GM18517 (cell line): ENCODE measurements around the gene HSP90AB1.
A peak's percentile ranks its signal among the peaks of the same experiment; 100 is the strongest.

Experiments used
- ATAC-seq: cut with Tn5 transposase; IDR thresholded peaks from one replicate; pipeline ENCODE4 v1.9.1; 2021; ENCODE audit warnings: mild to moderate bottlenecking, moderate library complexity; ENCODE audit not compliant: unreplicated experiment

The HSP90AB1 gene

DNA sequence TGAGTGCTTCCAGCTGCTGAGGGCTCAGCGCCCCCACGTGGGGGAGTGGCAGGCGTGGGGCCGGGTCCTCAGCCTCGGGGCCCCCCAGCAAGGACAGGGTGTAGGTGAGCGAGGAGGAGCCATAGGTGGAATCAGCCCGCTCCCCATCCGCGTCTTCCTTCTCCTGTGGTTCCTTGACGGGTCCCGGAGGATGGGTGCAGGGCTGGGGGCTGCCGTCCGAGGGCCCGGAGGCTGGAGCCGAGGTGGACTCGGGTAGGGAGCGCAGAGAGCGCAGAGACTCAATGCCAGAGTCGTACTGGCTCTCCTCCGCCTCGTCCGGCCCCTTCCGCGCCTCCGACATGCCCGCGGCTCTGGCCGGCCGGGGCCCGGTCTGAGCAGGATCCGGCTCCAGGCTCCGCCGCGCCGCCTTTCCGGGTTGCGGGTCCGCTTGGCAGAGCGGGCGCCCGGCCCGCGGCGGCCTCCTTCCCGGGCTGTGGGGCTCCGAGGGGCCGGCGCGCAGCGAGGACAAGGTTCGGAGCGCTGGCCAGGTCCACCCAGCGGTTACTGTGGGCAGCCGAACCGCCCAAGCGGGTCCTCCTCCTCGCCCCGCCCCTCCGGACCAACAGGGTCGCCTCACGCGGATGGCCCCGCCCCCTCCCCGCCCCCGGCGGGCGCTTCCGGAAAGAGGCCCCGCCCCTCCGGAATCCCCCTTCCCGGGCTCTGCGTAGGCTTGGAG is 18.3 kb downstream of the HSP90AB1 start, which contains the start of gene NFKBIE:
TSS of gene NFKBIE (minus strand) at position 545 of the 715 bp plus-strand sequence. CDS start at position 340, 205 bp downstream.
- peak; percentile 36 for ATAC-seq

DNA sequence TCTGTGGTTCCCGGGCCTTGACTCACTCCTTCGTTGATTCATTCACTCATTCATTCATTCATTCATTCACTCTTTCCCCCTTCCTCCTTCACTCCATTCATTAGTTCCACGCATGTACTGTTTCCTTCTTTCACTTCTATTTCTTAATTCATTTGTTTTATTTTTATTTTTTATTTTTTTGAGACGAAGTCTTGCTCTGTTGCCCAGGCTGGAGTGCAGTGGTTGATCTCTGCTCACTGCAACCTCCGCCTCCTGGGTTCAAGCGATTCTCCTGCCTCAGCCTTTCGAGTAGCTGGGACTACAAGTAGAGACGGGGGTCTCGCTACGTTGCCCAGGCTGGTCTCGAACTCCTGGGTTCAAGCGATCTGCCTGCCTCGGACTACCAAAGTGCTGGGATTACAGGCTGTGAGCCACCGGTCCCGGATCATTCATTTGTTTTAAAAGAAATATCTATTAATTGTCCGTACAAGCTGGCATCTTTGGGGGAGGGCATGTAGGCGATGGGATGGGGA is 18.9 kb downstream of the HSP90AB1 start:
- no peak for ATAC-seq

DNA sequence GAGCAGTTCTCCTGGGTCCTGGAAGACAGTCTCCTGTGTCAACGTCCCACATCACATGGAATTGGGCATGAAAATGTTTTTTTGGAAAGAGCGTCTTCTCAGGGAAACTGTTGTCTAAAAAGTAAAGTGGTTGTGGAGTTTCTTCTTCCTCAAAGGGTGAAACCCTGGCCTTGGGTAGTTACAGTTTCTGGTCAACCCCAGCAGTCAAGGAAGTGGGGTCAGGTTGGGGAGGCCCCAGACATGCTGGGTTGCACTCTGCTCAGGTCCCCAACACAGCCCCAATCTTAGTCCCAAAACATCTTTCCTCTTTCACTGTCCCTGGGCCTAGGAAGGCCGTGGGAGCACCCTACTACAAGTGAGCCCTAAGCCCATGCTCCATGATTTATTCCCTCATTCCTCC is 19.4 kb downstream of the HSP90AB1 start:
- no peak for ATAC-seq

DNA sequence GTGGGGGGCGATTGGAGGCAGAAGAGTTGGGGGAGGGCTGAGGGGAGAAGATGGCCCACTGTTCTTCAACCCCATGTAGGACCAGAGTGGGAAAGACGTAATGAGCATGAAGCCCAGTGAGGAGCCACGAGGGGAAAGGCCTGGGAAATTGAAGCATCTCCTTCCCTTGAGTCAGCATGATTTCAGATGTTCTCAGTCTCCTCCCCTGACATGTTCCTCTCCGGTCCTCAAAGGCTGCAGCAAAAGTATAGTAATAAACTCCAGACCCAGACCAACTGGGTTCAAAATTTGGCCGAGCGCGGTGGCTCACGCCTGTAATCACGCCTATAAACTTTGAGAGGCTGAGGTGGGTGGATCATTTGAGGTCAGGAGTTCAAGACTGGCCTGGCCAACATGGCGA is 20.4 kb downstream of the HSP90AB1 start:
- no peak for ATAC-seq

DNA sequence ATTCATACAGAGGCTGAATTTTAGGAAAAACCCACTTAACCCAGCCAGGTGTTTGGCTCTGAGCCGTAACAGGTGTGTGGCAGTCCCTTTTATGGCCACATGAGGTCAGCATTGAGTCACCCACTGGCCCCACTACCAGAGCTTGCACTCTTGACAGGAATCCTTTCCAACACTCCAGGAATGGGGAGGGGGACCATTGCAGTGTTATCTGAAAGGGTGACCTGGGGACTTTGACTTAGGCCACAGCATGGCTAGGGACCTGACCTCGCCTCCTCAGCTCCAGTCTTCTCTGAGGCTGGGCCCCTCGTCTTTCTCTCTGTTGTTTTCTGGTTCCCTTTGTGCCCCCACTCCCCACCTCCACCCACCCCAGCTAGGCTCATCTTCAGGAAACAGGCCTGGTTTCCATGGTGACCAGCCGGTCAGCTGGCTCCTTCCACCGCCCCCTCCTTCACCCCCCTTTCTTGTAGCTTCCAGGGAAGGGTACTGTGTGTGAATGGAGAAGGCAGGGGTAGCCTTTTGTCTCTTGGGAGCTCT is 21.3 kb downstream of the HSP90AB1 start:
- ATAC-seq, result no peak

DNA sequence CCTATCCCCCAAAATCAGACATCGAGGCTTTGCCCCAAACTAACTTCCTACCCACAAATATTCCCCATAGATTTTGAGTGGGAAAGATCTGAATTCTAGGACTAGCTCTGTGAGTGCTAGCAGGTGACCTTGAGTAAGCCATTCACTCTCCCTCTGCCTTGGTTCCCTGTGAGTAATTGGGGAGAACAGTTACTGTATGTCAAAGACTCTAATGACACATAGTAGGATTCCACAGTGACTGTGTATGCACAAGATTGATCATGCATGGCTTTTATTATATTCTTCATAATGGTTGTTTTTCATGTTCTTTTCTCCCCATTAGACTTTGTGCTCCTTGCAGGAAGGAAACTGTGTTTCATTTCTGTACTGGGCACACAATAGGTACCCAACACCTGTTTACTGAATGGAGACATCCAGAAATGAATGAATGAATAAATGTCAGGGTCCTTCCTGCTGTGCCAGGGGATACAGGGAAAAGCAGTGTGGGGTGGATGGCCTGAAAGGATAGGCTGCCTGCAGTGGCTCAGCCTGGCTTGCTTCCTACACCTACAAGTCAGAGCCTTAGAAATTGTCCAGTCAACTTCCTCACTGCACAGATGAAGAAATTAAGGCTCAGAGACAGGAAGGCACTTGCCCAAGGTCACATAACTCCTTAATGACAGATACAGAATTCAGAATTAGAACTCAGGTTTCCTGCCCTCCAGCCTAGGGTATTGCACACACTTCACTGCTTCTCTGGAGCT is 22.4 kb downstream of the HSP90AB1 start:
- ATAC-seq, result no peak

DNA sequence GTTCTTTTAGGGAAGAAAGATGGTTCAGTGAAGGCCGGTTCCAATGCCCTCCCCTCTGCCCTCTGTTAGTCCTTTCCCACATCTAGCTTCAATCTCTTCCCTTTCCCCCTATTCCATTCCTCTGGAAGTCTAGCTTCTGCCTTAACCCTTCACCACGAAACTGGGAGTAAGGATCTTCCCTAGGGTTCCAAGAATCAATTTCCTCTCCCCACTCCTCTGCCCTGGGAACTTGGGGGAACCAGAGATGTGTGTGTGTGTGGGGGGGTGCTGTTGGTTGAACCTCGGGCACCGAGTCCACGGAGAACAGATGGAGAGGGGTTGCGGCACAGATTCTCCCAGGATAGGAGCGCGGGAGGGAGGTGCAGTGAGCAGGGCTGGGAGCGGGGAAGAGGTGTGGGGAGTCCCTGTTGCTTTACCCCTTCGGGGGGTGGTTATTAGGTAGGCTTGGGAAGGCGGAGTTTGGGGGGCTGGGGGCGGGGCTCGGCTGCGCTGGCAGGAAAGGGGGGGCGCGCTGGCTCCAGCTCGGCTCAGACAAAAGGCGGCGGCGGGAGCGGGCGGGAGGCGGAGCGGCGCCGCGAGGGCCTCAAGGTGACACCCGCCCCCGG is 23.1 kb downstream of the HSP90AB1 start, which contains the start of gene TMEM151B:
TSS of gene TMEM151B (plus strand) at position 530 of the 605 bp plus-strand sequence. CDS start 293 bp downstream, outside the sequence.
- ATAC-seq, result no peak

DNA sequence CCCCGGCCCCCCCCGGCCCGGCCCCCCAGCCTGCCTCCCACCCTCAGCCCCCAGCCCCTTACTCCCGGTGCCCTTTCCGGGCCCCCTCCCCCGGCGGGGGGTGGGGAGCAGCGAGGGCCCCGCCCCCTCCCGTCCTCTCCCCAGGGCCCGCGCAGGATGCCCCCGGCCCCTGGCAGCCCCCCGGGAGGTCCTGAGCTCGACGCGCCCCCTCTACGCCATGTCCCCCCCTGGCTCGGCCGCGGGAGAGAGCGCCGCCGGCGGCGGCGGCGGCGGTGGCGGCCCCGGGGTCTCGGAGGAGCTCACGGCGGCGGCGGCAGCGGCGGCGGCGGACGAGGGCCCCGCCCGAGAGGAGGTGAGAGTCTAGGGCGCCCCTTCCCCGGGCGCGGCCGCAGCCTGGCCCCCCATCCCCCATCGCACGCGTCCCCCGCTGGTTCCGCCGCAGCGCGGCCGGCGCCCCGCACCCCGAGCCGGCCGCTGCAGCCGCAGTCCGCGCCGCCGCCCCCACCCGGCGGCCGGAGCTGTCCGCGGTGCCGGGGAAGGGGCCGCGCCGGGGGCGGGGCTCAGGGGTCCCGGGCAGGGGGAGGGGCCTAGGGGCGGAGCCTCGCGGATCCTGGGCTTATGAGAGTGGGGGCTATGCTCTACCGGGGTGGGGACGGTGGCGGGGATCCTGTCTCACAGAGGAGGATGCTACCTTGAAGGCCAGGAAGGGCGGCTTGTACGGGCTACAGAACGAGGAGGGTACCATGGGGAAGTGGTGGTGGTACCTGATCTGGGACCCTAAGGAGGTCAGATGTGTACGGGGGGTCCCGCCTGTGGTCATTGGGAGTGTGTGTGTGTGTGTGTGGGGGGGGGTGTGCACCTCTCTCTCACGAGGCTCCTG is 23.9 kb downstream of the HSP90AB1 start:
- ATAC-seq, result no peak

DNA sequence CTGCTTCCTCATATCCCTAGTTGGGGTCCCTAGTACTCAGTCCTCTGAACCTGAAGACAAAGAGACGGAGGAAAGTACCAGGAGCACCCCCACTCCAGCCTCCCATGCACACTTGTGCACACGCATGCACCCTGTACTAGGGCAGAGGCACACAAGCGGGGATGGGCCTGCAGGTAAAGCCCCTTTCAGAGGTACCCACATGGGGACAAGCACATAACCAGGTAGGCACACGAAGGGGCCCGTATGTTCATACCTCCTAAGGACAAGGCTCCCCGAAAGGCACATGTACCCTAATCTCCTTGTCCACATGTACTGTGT is 24.5 kb downstream of the HSP90AB1 start:
- no peak for ATAC-seq

DNA sequence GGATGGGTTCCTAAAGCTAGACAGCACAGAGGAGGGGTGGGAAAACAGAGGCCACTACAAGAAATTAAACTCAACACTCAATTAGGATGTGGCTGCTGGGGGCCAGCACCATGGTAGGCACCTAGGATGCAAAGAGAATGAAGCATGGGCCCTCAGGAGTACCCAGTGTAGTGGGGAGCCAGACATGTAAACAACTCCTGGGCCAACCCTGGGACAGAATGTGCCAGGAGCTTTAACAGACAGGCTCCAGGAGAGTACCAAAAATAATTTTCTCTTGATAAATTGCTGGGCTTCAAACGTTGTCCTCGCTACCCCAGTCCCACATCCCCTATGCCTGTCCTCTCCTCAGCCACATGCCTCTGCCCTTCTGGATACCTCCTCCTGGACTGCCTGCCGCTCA is 25.0 kb downstream of the HSP90AB1 start:
- no peak for ATAC-seq

DNA sequence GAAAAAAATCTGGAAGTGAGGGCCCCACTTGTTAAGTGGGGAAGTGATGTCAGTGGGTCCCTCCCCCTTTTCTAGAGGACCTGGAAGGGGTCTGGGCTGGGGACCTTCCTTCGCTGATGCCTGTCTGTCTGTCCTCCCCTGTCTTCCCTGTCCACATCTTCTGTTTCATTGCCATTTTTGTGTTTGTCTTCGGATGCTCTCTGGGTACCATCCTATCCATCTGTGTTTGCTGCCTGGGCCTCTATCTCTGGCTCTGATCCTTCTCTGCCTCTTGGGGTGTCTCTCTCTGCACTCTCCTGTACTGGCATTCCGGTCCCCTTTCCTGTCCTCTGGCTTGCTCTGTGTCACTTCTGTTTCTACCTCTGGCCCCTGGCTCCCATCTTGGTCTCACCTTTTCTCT is 25.6 kb downstream of the HSP90AB1 start:
- no peak for ATAC-seq

DNA sequence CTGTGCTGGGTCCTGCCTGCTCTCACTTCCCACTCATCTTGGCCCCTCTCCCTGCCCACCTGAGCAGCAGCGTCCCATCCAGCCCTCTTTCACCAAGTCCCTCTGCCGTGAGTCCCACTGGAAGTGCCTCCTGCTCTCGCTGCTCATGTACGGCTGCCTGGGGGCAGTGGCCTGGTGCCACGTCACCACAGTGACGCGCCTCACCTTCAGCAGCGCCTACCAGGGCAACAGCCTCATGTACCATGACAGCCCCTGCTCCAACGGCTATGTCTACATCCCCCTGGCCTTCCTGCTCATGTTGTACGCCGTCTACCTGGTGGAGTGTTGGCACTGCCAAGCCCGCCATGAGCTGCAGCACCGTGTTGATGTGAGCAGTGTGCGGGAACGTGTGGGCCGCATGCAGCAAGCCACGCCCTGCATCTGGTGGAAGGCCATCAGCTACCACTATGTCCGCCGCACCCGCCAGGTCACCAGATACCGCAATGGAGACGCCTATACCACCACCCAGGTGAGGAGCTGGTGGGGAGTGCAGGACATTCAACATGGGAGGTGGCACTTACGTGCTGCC is 26.2 kb downstream of the HSP90AB1 start:
- no peak for ATAC-seq

DNA sequence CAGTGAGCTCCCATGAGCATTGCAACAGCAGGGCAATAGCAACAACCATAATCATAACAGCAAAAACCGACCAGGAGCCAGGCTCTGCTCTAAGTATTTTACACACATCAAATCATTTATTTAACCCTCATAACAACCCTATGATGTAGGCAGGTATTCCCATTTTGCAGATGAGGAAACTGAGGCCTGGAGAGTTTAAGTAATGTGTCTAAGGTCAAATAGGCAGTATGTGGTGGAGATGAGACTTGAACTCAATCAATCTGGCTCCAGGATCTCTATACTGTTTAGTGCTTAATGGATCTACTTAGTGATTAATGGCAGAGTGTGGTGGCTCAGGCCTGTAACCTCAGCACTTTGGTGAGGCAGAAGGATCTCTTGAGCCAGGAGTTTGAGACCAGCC is 26.7 kb downstream of the HSP90AB1 start:
- ATAC-seq, result no peak

DNA sequence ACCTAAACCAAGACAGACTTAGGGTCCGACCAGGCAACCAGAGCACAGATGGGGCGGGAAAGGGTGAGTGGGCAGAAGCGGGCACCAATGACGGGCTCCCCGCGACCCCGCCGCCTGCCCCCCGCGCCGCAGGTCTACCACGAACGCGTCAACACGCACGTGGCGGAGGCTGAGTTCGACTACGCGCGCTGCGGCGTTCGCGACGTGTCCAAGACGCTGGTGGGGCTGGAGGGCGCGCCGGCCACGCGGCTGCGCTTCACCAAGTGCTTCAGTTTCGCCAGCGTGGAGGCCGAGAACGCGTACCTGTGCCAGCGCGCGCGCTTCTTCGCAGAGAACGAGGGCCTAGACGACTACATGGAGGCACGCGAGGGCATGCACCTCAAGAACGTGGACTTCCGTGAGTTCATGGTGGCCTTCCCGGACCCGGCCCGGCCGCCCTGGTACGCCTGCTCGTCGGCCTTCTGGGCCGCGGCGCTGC is 28.4 kb downstream of the HSP90AB1 start:
- no peak for ATAC-seq

DNA sequence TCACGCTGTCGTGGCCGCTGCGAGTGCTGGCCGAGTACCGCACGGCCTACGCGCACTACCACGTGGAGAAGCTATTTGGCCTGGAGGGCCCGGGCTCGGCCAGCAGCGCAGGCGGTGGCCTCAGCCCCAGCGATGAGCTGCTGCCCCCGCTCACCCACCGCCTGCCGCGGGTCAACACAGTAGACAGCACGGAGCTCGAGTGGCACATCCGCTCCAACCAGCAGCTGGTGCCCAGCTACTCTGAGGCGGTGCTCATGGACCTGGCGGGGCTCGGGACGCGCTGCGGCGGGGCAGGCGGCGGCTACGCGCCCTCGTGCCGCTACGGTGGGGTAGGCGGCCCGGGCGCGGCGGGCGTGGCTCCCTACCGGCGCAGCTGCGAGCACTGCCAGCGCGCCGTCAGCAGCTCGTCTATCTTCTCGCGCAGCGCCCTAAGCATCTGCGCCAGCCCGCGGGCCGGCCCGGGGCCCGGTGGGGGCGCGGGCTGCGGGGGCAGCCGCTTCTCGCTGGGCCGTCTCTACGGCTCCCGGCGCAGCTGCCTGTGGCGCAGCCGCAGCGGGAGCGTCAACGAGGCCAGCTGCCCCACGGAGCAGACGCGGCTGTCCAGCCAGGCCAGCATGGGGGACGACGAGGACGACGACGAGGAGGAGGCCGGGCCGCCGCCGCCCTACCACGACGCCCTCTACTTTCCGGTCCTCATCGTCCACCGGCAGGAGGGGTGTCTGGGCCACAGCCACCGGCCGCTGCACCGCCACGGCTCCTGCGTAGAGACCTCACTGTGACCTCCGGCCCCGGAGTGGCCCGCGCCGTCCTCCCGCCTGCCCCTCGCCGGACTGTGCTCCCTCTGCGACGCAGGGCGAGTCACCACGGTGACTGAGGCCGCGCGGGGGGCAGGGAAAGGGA is 29.1 kb downstream of the HSP90AB1 start:
- no peak for ATAC-seq

DNA sequence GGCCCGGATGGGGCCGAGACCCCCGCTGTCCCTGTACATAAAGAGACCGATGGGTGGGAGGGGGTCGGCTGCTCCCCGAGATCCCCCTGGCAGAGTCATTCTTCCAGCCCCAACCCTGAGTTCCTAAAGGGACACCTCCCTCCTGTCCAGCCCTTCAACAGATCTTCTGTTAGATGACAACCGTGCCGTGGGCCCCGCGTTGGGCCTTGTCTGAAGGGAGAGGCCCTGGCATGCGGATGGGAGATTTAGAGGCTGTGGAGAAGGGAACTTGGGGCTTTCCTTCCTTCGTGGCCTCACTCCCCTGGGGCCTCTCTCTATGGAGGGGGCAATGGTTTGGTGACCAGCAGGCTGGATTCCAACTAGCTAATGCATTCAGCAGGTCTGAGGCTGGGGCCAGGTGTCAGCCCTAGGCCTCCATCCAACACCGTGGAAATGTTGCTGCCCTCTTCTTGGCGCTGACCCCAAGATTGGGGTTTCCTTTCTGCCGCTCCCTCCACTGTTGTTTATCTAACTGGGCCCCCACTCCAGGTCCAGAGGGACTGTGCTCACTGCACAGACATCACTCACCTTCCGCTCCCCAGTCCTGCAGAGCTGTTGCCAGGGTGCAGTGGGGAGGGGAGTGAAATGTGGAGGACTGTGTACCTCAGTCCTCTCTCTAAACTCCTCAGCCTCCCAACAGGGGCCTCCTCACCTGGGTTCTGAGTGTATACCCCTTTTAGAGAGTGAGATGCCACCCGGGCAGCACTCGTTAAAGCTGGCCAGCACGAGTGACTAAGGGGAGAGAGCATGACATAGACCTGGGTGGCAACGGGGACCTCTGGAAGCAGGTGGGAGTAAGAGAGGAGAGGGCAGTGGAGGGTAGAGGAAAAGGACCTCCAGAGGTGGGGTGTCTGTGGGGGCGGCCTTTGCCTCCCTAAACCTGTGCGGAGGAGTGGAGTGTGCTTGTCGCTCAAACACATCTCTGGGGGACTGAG is 30.1 kb downstream of the HSP90AB1 start:
- ATAC-seq, result no peak

DNA sequence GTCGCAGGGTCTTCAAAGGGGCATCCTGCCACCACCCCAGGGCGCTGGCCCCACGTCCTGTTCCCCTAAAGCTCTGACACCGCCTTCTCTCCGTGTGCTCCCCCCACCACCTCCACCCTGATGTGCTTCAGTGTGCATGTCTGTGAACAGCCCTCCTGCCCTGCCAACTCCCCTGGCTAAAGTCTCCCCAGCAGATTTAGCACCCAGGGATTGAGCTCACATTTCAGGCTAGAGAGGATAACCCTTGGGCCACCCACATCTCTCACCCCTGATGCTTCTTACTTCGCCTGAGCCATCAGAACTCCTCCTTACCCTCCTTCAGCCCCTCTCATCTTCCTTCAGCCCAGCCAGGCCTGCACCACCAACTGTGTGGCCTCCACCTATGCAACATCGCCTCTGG is 30.9 kb downstream of the HSP90AB1 start:
- no peak for ATAC-seq

DNA sequence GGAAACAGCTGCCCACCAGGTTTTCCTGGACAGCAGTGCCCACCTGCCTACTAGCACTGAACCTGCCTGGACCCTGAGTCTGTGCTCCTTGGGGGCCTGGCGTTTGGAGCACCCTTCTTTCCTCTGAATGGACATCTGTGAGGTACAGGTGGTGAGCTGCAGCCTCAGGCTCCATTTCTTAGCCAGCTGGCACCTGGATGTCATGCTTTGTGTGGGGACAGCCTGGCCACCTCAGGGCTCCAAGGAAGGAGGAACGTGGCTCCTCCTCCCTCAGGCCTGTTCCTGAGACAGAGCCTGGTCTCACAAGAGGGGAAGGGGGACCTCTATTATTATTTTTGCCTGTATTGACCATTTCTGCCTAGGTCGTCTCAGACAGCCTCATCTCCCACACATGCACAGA is 31.4 kb downstream of the HSP90AB1 start:
- no peak for ATAC-seq
